Adrenal gland (tissue), 5 donors: ENCODE data around the gene TTC33.

ENCODE experiments used
- CTCF ChIP-seq, 6 experiments: fragments of 450-650 bp in 4 of 6; fragments of 200-600 bp in 2 of 6; sonication (generic) in 1 of 6; IDR thresholded peaks; 1 replicate in 5 of 6; 2 replicates in 1 of 6; pipeline versions ENCODE4 v1.5.1 to v1.8.0; 2016 to 2021; ENCODE audit warnings: antibody characterized with exemption in 6 of 6, mild to moderate bottlenecking in 2 of 6, moderate library complexity in 1 of 6
- POLR2A ChIP-seq, 2 donors: fragments of 450-650 bp; IDR thresholded peaks; one replicate each; pipeline ENCODE4 v1.6.1; 2017; ENCODE audit warnings: antibody characterized with exemption in 2 of 2, mild to moderate bottlenecking in 2 of 2, moderate library complexity in 1 of 2
- donor health status: DM: no; HTN: no; CAD: no.

GRCh38 chr5:40774623-40775022, 18.9 kb upstream of the TTC33 start:
- TF ChIP-seq CTCF (IDR thresholded peaks at IDR 0.05), result no peak
- TF ChIP-seq POLR2A (IDR thresholded peaks at IDR 0.05), result no peak
